ENCODE results near the gene HOXD11.

The HOXD11 gene

DNA sequence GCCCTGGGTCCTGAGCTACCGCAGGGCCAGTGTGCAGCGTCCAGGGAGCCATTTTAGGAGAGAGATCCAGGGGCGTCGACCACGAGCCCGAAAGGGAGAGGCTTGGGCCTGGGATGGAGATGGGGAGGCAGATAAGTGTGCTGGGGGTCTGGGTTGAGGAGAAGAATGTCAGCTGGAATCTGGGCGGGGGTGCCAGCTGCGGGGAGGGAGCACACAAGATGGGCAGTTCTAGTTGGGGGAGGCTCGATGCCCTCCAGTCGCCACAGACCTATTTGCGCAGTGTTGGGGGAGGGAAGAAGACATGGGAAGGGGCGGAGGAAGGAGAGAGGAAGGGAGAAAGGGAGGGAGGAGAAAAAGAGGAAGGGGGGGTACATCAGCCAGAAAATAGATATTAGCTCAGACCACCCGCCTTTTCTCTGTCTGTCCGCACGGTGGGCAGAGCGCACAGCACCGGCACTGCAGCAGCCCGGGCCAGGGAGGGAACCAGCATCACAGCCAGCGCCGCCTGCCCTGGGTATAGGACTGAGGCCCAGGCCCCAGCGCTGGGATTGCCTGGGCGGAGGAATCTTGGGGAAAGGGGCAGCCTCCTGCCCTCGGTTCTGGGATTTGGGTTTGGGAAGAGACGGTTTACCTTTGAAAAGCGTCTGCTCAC lies 1.9 kb upstream of the HOXD11 start:
- no peak for DNase-seq (ENCODE audit: low read depth in 2 of 2)

DNA sequence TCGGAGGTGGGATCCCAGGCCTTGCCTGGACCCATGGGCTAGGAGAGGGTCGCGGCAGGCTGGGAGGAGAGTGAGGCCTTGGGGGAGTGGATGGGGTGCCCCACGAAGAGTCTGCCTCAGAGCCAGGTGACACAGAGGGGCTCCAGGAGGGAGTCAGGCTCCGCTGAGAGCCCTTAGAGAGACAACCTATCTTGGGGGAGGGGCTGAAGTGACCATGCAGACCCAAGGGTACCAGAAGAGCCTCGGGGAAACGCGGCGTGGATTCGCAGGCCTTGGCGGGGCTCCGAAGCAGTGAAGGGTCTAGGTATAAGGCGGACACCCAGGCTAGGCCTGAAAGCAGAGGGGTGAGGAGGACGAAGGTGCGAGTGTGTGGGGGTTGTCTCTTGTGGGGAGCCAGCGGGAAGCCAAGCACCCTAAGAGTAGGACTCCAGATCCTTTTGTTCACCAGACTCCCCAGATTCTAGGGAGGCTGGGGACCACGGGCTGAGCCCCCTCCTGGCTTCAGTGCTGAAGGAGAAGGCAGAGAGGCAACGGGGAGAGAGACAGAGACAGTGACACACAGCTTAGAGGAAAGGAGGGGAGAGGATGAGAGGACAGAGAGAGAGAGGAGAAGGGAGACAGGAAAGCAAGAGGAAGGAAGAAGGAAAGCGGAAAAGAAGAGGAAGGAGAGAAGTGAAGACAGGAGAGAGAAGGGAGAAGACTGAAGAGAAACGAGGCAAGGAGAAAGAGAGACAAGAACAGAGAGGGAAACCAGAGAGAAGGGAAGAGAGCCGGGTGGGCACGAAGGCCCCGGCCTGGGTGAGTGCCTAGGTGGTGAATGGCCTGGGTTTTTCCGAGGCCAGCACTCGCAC lies 1.1 kb upstream of the HOXD11 start:
- no peak for DNase-seq (ENCODE audit: low read depth in 2 of 2)

DNA sequence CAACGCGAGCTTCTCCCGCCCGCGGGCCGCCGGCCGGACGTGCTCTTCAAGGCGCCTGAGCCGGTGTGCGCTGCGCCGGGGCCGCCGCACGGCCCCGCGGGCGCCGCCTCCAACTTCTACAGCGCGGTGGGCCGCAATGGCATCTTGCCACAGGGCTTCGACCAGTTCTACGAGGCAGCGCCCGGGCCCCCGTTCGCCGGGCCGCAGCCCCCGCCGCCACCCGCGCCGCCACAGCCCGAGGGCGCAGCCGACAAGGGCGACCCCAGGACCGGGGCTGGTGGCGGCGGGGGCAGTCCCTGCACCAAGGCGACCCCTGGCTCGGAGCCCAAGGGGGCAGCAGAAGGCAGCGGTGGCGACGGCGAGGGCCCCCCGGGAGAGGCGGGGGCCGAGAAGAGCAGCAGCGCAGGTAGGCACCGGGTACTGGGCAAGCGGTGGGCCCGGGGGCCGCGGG lies 676 bp downstream of the HOXD11 start:
- no peak for DNase-seq (ENCODE audit: low read depth in 2 of 2)

DNA sequence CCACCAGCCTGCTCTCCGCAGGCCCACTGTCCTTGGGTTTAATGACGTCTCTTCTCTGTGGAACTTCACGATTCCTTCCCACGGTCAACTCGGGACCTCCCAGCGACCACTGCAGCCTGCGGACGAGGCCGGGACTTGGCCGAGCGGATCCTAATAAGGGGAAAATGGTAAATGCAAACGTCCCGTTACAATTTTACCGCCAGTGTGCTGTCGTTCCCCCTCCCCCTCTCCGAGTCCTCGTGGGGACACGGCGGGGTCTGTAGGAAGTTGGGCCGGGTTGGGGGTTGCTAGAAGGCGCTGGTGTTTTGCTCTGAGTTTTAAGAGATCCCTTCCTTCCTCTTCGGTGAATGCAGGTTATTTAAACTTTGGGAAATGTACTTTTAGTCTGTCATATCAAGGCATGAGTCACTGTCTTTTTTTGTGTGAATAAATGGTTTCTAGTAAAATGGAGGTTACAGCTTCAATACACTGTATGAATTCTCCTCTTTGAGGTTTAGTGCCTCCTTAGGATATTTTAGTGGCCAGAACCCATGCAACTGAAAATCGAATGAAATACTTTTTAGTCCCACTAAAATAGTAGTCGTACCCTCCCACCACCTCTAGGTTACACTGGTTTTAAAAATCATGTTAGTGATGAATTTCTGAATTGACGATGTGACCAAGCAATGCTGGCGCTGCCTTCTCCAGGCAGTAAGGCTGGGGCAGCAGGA lies 2.3 kb downstream of the HOXD11 start:
- DNase-seq (ENCODE audit: low read depth in 2 of 2): no peak

DNA sequence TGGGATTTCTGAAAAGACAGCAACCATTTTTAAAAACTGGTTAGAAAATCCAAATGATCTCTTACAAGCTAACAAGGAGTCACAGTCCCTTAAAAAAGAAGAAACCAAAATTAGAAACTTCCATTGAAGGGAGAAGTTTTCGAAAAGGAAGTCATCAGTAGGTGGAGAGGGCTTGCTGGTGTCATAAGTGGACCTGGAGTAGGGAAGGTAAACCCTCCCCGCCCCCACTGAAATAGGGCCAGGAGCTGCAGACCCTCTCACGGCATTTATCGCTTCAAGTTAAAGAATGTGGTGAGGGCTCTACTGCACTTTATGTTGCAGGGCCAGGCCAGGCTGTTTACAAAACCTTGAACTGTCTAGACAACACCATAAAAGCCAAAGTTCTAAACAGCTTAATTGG lies 2.9 kb downstream of the HOXD11 start:
- no peak for DNase-seq (ENCODE audit: low read depth in 2 of 2)

DNA sequence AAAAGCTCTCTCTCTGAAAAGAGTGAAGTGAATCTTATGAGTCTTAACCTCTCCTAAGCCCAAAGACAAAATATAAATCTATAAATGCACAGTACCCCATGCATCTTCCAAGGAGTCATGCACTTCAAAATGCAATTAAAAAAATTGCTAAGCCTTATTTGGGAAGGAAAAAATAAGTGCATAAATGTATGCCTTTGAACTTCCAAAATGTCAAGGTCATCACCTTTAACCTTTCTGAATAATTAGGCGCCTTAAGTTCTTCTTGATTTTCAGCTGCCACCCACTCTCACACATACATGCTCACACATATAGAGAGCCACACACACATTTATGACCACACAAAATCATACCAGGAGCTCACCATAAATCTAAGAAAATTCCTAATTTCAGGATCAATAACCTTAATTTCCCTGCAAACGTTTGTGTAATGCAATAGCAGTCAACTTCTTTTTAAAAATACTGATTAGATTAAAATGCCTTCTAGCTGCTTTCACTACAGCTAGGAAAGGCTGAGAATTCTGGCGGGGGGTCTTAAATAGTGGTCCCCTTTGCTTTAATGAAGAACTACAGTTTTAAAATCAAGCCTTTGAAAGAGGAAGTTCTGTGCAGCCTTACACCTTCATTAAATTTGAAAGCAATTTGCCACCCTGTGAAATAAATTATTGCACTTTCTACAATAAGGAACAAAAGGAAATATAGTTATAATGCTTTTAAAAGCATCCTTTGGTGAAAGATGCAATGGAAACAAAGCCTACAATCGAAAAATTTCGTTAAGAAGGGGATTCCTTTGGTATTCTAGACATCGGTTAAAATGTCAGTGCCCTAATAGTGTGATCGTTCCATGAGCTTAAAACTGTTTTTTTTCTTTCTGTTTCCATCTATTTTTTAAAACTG lies 3.6 kb downstream of the HOXD11 start:
- DNase-seq (ENCODE audit: low read depth in 2 of 2): no peak

DNA sequence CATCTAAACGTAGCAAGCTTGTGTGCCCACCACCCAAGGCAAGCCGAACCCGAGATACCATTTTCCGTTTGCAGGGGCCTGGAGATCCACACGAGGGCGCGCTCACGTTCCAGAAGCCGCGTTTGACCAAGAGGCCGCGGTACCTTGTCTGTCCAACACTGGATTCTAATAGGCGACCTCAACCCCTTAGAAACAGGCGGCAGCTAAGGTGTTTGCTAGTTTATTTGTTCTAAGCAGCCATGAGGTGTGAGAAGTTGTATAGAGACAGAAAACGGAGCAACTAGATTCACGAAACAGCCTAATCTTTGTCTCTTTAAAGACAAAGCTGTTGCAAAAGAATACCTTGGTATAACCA lies 4.2 kb downstream of the HOXD11 start:
- no peak for DNase-seq (ENCODE audit: low read depth in 2 of 2)

DNA sequence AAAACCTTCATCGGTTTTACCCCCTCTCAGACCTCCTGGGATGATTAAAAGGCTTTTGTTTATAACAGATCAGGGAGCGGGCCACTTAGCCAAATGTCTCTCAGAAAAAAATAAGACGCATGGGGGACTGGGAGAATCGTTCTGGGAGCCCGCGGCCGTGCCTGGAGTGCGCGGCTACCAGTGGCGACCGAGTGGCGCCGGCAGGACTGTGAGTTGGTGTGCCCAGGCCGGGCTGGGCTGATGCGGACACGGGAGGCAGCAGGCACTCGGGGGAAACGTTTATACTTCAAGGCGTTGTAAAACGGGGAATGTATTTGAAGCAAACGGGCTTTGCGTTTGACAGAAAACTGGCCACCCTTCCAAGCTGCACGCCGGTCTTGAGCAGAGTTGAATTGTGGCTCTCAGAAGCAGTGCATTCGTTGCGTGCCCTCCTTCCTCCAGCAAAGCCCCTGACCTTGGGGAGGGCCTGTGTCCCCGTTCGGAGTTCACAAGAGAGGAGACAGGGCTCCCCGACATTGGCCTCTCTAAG lies 4.8 kb downstream of the HOXD11 start:
- no peak for DNase-seq (ENCODE audit: low read depth in 2 of 2)

DNA sequence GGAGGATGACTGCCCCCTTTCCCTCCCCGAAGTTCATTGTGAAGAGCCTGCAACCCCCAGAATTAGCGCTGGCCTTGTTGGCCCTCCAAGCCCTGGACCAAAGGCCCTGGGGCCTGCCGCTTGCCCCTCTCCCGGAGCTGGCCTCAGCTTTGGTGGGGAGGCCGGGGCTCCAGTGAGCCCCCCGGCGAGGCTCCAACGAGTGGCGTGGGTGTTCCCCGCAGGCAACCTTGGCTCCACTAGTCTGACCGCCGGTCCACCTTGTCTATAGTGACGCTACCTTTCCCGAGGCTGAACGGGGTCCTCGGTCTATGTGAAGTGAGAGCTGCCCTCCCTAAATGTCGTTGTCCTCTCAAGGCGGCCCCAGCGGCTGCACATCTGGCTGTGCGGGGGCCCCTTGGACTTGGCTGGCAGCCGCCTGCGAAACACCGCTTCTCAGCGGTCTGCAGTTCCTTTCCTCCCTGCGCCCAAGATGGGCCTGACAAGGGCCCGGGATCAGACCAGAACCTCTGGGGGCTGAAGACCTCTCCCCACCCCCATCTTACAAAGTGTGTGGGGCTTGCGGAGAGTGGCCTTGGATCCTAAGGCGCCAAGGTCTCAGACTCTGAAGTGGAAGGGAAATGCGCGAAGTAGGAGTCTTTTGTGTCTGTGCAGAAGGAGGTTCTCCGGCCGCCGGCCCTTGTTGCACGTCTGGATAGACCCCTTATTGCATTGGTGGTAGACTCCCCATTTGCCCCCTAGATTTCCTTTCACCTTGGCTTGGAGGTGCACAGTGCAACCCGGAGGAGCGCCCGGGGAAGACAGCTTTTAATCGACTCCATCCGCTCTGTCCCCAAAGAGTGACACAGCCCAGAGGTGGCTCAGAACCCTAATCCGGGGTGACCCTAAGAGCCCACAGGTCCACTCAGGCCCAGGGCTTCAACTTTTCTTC lies 5.6 kb downstream of the HOXD11 start:
- no peak for DNase-seq (ENCODE audit: low read depth in 2 of 2)

DNA sequence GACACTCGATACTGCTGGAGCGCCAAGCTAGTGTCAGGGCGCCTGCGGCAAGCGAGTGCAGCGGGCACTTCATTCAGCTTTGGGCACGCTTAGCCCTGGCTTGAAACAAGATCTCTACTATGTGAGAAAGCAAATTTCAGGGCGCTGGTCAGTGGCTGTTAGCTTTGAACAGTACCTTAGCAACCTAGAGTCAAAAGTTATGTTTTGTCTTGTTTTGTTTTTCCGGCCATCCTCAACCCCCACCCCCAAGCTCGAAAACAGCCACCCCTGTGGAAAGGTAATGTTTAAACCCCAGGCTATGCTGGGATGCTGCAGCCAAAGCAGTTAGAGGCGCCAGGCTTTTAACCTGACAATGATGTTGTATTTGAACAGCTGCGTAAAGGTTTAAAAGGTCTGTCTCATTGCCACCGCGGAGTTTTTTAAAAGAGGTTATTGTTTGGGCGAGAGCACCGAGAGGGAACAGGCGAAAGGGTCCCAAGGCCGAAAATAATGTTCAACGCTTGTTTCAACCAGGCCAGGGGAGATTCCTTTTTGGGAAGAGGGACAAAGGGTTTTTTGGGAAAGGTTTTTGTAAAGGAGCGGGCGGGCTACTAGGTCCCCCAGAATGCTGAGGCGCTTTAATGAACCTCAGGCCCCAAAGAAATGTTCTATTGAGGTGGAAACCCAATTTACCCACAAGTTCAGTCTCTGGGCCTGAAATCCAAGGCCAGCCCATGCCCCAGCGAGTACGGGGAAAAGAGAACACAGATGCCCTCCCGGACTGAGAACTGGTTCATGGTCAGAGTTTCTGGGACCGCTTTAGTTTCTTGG lies 7.2 kb downstream of the HOXD11 start:
- no peak for DNase-seq (ENCODE audit: low read depth in 2 of 2)

DNA sequence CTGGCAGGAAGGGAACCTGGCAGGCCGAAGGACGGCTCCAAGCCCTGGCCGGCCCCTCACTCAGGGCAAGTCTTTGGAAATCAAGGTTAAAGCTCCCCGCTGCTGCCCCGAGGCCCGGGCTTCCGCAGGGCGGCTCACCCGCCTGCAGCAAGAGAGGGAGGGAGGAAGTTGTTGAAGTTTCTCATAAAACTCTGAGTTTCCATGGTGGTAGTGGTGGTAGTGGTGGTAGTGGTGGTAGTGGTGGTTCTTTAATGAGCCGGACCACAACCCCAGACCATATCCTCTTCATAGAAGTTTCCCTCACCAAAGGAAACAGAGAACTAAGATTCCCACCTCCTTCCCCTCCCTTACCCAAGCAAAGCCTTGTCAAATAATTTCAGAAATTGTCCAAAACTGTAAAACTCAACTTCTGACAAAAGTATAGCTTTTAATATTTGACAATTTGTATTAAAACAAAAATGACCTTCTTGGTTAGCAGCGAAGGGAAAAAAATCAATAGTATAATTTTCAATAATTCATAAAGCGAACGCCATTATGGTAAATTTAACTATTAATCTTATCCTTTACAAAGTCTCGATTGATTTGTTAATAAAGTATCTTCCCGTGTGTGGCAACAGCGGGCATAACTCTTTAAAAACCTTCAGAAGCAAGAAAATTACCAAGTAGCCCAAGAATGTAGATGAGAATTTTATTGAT lies 8.0 kb downstream of the HOXD11 start:
- no peak for DNase-seq (ENCODE audit: low read depth in 2 of 2)

DNA sequence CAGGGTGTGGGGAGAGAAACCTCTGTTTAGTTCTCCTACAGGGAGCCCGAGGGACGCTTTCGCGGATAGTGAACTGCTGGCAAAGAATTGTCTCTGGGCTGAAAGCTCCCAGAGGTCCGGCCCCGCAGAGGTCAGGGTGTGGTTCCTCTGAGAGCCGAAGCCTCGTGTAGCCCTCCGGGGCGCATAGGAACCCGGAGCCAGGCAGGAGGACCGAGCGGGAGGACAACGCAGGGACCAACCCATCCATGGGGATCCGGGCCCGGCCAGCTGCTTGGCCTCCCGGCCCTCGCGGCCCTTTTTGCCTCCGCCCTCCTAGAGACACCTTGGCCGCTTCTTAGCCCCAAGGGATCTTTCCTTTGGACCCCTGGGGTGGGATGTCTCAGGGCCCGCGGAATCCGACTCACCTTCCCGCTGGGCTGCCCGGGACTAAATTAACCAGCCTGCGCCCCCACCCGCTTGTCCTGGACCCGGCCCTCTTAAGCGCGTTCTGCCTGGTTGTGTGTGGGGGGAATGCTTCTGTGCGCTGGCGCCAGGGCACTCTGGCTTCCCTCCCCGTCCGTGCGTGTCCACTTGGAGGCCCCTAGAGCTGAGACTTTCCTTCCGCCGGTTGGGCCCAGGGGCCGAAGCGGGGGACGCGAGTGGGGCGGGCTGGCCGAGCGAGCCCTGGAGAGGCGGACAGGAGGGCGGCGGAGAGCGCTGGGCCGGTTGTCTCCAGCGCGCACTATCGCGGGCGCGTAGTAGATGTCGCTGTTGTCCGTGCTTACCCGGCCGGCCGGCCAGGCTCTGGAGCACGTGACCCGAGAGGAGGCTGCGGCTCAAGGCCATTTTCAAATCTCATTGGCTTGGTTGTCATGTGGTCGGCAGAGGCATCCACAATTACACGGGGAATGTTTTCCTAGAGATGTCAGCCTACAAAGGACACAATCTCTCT lies 9.1 kb downstream of the HOXD11 start, which contains the start of gene HOXD10:
Gene HOXD10, plus strand, starts transcription at position 896 of the 931 bp plus-strand sequence. CDS start 56 bp downstream, outside the sequence.
- DNase-seq (ENCODE audit: low read depth in 2 of 2): no peak

DNA sequence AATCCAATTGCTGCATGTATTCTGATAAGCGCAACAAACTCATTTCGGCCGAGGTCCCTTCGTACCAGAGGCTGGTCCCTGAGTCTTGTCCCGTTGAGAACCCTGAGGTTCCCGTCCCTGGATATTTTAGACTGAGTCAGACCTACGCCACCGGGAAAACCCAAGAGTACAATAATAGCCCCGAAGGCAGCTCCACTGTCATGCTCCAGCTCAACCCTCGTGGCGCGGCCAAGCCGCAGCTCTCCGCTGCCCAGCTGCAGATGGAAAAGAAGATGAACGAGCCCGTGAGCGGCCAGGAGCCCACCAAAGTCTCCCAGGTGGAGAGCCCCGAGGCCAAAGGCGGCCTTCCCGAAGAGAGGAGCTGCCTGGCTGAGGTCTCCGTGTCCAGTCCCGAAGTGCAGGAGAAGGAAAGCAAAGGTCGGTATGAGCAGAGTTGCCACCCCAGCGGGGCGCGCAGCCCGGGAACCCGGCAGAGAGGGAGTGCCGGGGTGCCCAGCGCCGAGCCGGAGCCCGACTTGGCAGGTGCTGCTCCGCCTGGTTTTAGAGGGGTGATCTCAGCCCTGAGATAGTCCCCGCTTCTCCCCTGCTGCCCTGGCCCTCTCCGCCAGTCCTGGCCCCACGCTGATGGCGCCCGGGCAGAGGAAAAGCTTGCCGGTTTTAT lies 10.2 kb downstream of the HOXD11 start:
- DNase-seq (ENCODE audit: low read depth in 2 of 2): no peak

DNA sequence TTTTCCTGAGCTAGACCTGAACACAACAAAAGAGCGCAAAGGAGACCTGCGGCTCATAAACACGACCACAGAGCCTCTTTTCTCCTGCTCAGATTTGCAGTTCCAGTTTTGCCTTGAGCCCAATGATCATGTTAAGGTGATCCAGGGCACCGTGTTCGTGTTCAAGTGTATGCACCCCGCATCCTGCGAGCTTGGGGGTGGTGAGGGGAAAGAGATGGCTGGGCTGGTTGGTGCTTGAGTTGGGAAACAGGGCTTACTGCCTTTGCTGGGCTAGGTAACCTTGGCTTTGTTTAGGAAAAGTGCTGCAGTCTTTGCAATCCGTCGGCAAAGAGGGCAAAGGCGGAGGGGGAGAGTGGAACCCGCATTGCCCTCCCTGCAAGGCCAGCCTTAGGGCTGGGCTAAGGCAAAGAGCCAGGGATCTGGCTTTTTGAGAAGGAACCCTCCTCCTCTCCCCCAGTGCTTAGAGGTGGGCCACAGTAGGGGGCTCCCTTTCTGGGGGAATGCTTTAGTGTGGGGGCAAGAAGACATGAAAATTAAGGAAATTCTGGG lies 10.8 kb downstream of the HOXD11 start:
- DNase-seq (ENCODE audit: low read depth in 2 of 2): no peak

DNA sequence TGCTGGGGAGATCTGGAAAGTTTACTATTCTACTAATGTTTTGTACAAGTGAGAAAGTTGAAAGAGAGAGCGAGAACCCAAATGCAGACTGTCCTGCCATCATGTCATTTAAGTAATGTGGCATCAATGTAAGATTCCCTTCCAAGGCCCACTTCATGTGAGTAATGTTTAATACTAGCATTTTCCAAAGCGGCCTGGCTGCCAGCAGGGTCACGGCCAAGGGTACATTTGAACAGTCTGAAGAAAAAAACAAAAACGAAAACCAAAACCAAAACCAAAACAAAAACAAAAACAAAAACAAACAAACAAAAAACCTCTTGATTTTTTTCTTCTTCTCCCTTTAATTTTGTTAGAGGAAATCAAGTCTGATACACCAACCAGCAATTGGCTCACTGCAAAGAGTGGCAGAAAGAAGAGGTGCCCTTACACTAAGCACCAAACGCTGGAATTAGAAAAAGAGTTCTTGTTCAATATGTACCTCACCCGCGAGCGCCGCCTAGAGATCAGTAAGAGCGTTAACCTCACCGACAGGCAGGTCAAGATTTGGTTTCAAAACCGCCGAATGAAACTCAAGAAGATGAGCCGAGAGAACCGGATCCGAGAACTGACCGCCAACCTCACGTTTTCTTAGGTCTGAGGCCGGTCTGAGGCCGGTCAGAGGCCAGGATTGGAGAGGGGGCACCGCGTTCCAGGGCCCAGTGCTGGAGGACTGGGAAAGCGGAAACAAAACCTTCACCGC lies 11.7 kb downstream of the HOXD11 start:
- DNase-seq (ENCODE audit: low read depth in 2 of 2): no peak

All from stimulated activated CD4-positive, alpha-beta T cell treated with anti-CD3 and anti-CD28 coated beads, Interleukin-12 subunit alpha, Interleukin-12 subunit beta, amount 100 ng/mL, for 24 hours (primary cell).